Activated naive CD8-positive, alpha-beta T cell (primary cell): Measurements from ENCODE around the gene PRR12.

Experiments
- H3K27ac Mint-ChIP-seq: one replicate; pipeline ENCODE4 v1.8.0; 2021; ENCODE audit warnings: mixed read lengths
- H3K27me3 Mint-ChIP-seq: one replicate; pipeline ENCODE4 v1.8.0; 2021; ENCODE audit warnings: mixed read lengths
- H3K36me3 Mint-ChIP-seq: one replicate; pipeline ENCODE4 v1.8.0; 2021; ENCODE audit warnings: mixed read lengths
- H3K4me1 Mint-ChIP-seq: one replicate; pipeline ENCODE4 v1.8.0; 2021; ENCODE audit warnings: low read depth, mixed read lengths
- H3K4me3 Mint-ChIP-seq: one replicate; pipeline ENCODE4 v1.8.0; 2021; ENCODE audit warnings: mild to moderate bottlenecking, mixed read lengths
- H3K9me3 Mint-ChIP-seq: one replicate; pipeline ENCODE4 v1.8.0; 2021; ENCODE audit warnings: low read depth, mixed read lengths

The PRR12 gene

GRCh38 chr19:49556412-49557398 lies 34.3 kb upstream of the PRR12 start:
- Mint-ChIP-seq H3K4me3 (peak overlapping the region; percentile 85), H3K9me3 (no peaks in the 10 kb centered on the region), H3K36me3 (peaks cover 9% of the 10 kb centered on the region), H3K27ac (peak overlapping the region; percentile 93), H3K27me3 (no peaks in the 10 kb centered on the region), H3K4me1 (peaks cover 73% of the 10 kb centered on the region)

- H3K36me3 Mint-ChIP-seq = peaks cover 9% of the 10 kb centered on the region
- H3K27ac Mint-ChIP-seq = peak overlapping the region; percentile 93
- H3K4me1 Mint-ChIP-seq = peaks cover 74% of the 10 kb centered on the region
- H3K4me3 Mint-ChIP-seq = peak overlapping the region; percentile 85
- H3K27me3 Mint-ChIP-seq = no peaks in the 10 kb centered on the region
- no peaks in the 10 kb centered on the region for H3K9me3 Mint-ChIP-seq
Observed at GRCh38 chr19:49557641-49558325, 33.2 kb upstream of the PRR12 start.

GRCh38 chr19:49558591-49558990 lies 32.4 kb upstream of the PRR12 start:
- Mint-ChIP-seq H3K36me3 (peaks cover 9% of the 10 kb centered on the region), H3K27ac (peak overlapping the region; percentile 97), H3K4me3 (peak overlapping the region; percentile 87), H3K27me3 (no peaks in the 10 kb centered on the region), H3K4me1 (peaks cover 74% of the 10 kb centered on the region), H3K9me3 (no peaks in the 10 kb centered on the region)

- Mint-ChIP-seq H3K4me3 (peak overlapping the region; percentile 87), H3K4me1 (peaks cover 72% of the 10 kb centered on the region), H3K27ac (peak overlapping the region; percentile 97), H3K9me3 (no peaks in the 10 kb centered on the region), H3K27me3 (no peaks in the 10 kb centered on the region), H3K36me3 (peaks cover 10% of the 10 kb centered on the region)
Observed at GRCh38 chr19:49559443-49559842, 31.5 kb upstream of the PRR12 start.

GRCh38 chr19:49559928-49560327 lies 31.1 kb upstream of the PRR12 start:
- Mint-ChIP-seq H3K36me3 (peaks cover 12% of the 10 kb centered on the region), H3K9me3 (no peaks in the 10 kb centered on the region), H3K4me1 (peaks cover 72% of the 10 kb centered on the region), H3K27me3 (no peaks in the 10 kb centered on the region), H3K4me3 (peak overlapping the region; percentile 87), H3K27ac (peak overlapping the region; percentile 97)

- H3K4me1 Mint-ChIP-seq = peaks cover 73% of the 10 kb centered on the region
- no peaks in the 10 kb centered on the region for H3K9me3 Mint-ChIP-seq
- H3K27ac Mint-ChIP-seq = peak overlapping the region; percentile 97
- peak overlapping the region; percentile 87 for H3K4me3 Mint-ChIP-seq
- no peaks in the 10 kb centered on the region for H3K27me3 Mint-ChIP-seq
- H3K36me3 Mint-ChIP-seq = peaks cover 13% of the 10 kb centered on the region
Observed at GRCh38 chr19:49560358-49560900, 30.6 kb upstream of the PRR12 start.

- Mint-ChIP-seq H3K27me3 (no peaks in the 10 kb centered on the region), H3K4me3 (peak overlapping the region; percentile 68), H3K4me1 (peaks cover 80% of the 10 kb centered on the region), H3K9me3 (no peaks in the 10 kb centered on the region), H3K36me3 (peaks cover 8% of the 10 kb centered on the region), H3K27ac (peak overlapping the region; percentile 96)
Observed at GRCh38 chr19:49564616-49565045, 26.4 kb upstream of the PRR12 start.

- Mint-ChIP-seq H3K9me3 (no peaks in the 10 kb centered on the region), H3K27me3 (no peaks in the 10 kb centered on the region), H3K4me3 (peak overlapping the region; percentile 68), H3K36me3 (peaks cover 8% of the 10 kb centered on the region), H3K4me1 (peaks cover 78% of the 10 kb centered on the region), H3K27ac (peak overlapping the region; percentile 96)
Observed at GRCh38 chr19:49565261-49565660, 25.7 kb upstream of the PRR12 start.

GRCh38 chr19:49566302-49566701 lies 24.7 kb upstream of the PRR12 start:
- Mint-ChIP-seq H3K4me1 (peaks cover 75% of the 10 kb centered on the region), H3K4me3 (no peak overlapping the region), H3K9me3 (no peaks in the 10 kb centered on the region), H3K36me3 (peaks cover 8% of the 10 kb centered on the region), H3K27ac (peak overlapping the region; percentile 64), H3K27me3 (no peaks in the 10 kb centered on the region)

- H3K27ac Mint-ChIP-seq = peak overlapping the region; percentile 82
- H3K36me3 Mint-ChIP-seq = peaks cover 8% of the 10 kb centered on the region
- no peaks in the 10 kb centered on the region for H3K9me3 Mint-ChIP-seq
- H3K27me3 Mint-ChIP-seq = no peaks in the 10 kb centered on the region
- H3K4me3 Mint-ChIP-seq = peak overlapping the region; percentile 44
- H3K4me1 Mint-ChIP-seq = peaks cover 65% of the 10 kb centered on the region
Observed at GRCh38 chr19:49567861-49568441, 23.0 kb upstream of the PRR12 start.

GRCh38 chr19:49570138-49570856 lies 20.7 kb upstream of the PRR12 start:
- H3K4me3 Mint-ChIP-seq = peak overlapping the region; percentile 51
- H3K9me3 Mint-ChIP-seq = no peaks in the 10 kb centered on the region
- no peaks in the 10 kb centered on the region for H3K27me3 Mint-ChIP-seq
- H3K36me3 Mint-ChIP-seq = no peaks in the 10 kb centered on the region
- peaks cover 50% of the 10 kb centered on the region for H3K4me1 Mint-ChIP-seq
- peak overlapping the region; percentile 78 for H3K27ac Mint-ChIP-seq

GRCh38 chr19:49570997-49571676 lies 19.8 kb upstream of the PRR12 start:
- H3K9me3 Mint-ChIP-seq = no peaks in the 10 kb centered on the region
- peak overlapping the region; percentile 58 for H3K27ac Mint-ChIP-seq
- no peaks in the 10 kb centered on the region for H3K36me3 Mint-ChIP-seq
- H3K4me3 Mint-ChIP-seq = no peak overlapping the region
- H3K27me3 Mint-ChIP-seq = no peaks in the 10 kb centered on the region
- H3K4me1 Mint-ChIP-seq = peaks cover 43% of the 10 kb centered on the region

GRCh38 chr19:49573009-49573408 lies 18.0 kb upstream of the PRR12 start:
- H3K36me3 Mint-ChIP-seq = peaks cover 2% of the 10 kb centered on the region
- H3K27me3 Mint-ChIP-seq = no peaks in the 10 kb centered on the region
- H3K4me3 Mint-ChIP-seq = no peak overlapping the region
- no peaks in the 10 kb centered on the region for H3K9me3 Mint-ChIP-seq
- H3K4me1 Mint-ChIP-seq = peaks cover 35% of the 10 kb centered on the region
- H3K27ac Mint-ChIP-seq = no peak overlapping the region

- H3K27ac Mint-ChIP-seq = no peak overlapping the region
- no peaks in the 10 kb centered on the region for H3K9me3 Mint-ChIP-seq
- peaks cover 35% of the 10 kb centered on the region for H3K4me1 Mint-ChIP-seq
Observed at GRCh38 chr19:49573425-49573824, 17.6 kb upstream of the PRR12 start.

More at GRCh38 chr19:49573425-49573824, 17.6 kb upstream of the PRR12 start:
- Mint-ChIP-seq H3K4me3 (no peak overlapping the region), H3K27me3 (no peaks in the 10 kb centered on the region), H3K36me3 (peaks cover 2% of the 10 kb centered on the region)
